Kidney (tissue), 14 donors: ENCODE data around the gene NBDY. TPM values are rescaled to one million over a fixed set of nuclear protein-coding genes. Genes with fewer than 3 reads are reported as not detected.

ENCODE experiments used
- DNase-seq, 5 donors: peaks; one replicate each; pipeline ENCODE4 v3.0.0-alpha.2; 2013 to 2020
- FAIRE-seq: peaks from 2 replicates; lab custom pipeline; 2012; peaks lifted over from hg19 to GRCh38; lab: Jason Lieb, UNC
- H3K27ac ChIP-seq, 2 donors: one replicate each; pipeline ENCODE4 v1.7.0; 2013; ENCODE audit warnings: low read depth in 2 of 2, low read length in 2 of 2, inconsistent platforms in 1 of 2
- H3K27me3 ChIP-seq: one replicate; pipeline ENCODE4 v1.7.1; 2013; ENCODE audit warnings: low read length, inconsistent platforms; ENCODE audit not compliant: control insufficient read depth, insufficient read depth
- H3K36me3 ChIP-seq, 3 donors: one replicate each; pipeline versions ENCODE4 v1.7.0 to v1.7.1; 2013; ENCODE audit warnings: low read length in 3 of 3, control low read depth in 1 of 3, inconsistent platforms in 1 of 3; ENCODE audit not compliant: insufficient read depth in 3 of 3, control insufficient read depth in 2 of 3
- H3K4me1 ChIP-seq, 3 donors: one replicate each; pipeline versions ENCODE4 v1.7.0 to v1.7.1; 2013; ENCODE audit warnings: low read length in 3 of 3, inconsistent platforms in 1 of 3, low read depth in 1 of 3; ENCODE audit not compliant: control insufficient read depth in 2 of 3, insufficient read depth in 2 of 3
- H3K4me3 ChIP-seq, 3 donors: one replicate each; pipeline versions ENCODE4 v1.7.0 to v1.8.1; 2013; ENCODE audit warnings: low read length in 3 of 3, control low read depth in 1 of 3, inconsistent platforms in 1 of 3
- H3K9ac ChIP-seq, 3 donors: one replicate each; pipeline versions ENCODE4 v1.7.0 to v1.7.1; 2013; ENCODE audit warnings: low read length in 3 of 3, control low read depth in 1 of 3, inconsistent platforms in 1 of 3
- H3K9me3 ChIP-seq, 3 donors: one replicate each; pipeline versions ENCODE4 v1.7.0 to v1.7.1; 2013; ENCODE audit warnings: low read length in 3 of 3, control low read depth in 1 of 3, inconsistent platforms in 1 of 3; ENCODE audit not compliant: control insufficient read depth in 2 of 3, insufficient read depth in 1 of 3
- CTCF ChIP-seq: IDR thresholded peaks from 3 replicates; pipeline ENCODE4 v1.5.1; 2012; ENCODE audit warnings: mild to moderate bottlenecking, moderate library complexity, borderline replicate concordance; ENCODE audit not compliant: insufficient read depth; ENCODE audit errors: extremely low read depth
- intact Hi-C: fragments of 100-400 bp; cut with DNase I; formaldehyde crosslinking; loops from one replicate; pipeline ENCODE4 v1.11.1; 2022
- polyA plus RNA-seq: library from polyadenylated mRNA; stranded (reverse); fragments of 350-450 nt; fragmentation: Illumina TruSeq; extraction: RNeasy Lipid Tissue Mini Kit (QIAGEN cat#74804); gene quantifications from one replicate; pipeline ENCODE4 v1.2.3, GENCODE V29; 2014; ENCODE audit warnings: low read depth, low replicate concordance; ENCODE audit not compliant: insufficient read depth
- total RNA-seq: library from RNA; stranded (reverse); fragmentation: NEBNext Ultra II Directional; extraction: Animal tissue kit (Norgen Biotek cat#: 25700); gene quantifications from one replicate; pipeline ENCODE4 v1.2.1, GENCODE V29; 2021
- donor health status: control.
- donor health status: control.
- donor health status: control.
- donor health status: control.
- donor health status: control.
- donor health status: DM: yes; HTN: yes; CAD: no.
- donor health status: Normal renal cell carcinoma (clear cell type).

NBDY gene
- total and polyA plus RNA-seq, 2 donors from 2014 or later, result 50.8 to 88.7 TPM

GRCh38 chrX:56797574-56798338 is 68.7 kb downstream of the NBDY start:
- Histone ChIP-seq H3K4me1 (no peaks in the 10 kb centered on the region), H3K27me3 (no peaks in the 10 kb centered on the region), H3K9me3 (no peaks in the 10 kb centered on the region), H3K27ac (no peak overlapping the region), H3K36me3 (no peaks in the 10 kb centered on the region), H3K4me3 (no peak overlapping the region), H3K9ac (no peak overlapping the region)
- FAIRE-seq (no peak), DNase-seq (peak in 1 of 5 donors; percentile 1)
- TF ChIP-seq CTCF, result no peak
- intact Hi-C loops, result no loop called here

DNA sequence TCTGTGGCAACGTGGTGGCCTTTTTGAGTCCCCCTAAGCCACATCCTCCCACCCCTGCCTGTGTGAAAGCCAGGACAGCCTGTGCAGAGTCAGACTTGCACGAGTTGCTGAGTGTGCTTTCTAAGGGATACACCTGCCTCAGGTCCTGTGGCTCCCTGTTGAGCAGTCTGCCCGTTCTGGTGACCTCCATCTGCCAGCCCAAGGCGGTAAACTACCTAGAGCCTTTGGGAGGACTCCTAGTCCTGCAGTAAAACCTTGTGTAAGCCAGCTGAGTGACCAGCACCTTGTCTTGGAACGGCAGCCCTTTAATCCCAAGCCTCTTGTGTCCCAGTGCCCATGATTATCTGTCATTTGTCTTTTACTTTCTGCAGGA is 69.3 kb downstream of the NBDY start:
- Histone ChIP-seq H3K4me1 (no peaks in the 10 kb centered on the region), H3K4me3 (no peak overlapping the region), H3K27ac (no peak overlapping the region), H3K9me3 (no peaks in the 10 kb centered on the region), H3K9ac (no peak overlapping the region), H3K36me3 (no peaks in the 10 kb centered on the region), H3K27me3 (no peaks in the 10 kb centered on the region)
- no peak for FAIRE-seq
- no peak for TF ChIP-seq CTCF
- intact Hi-C loops, result no loop called here
- peak in 1 of 5 donors; percentile 10 for DNase-seq

GRCh38 chrX:56798866-56799758 is 70.1 kb downstream of the NBDY start:
- Histone ChIP-seq H3K9ac (no peak overlapping the region), H3K27ac (no peak overlapping the region), H3K9me3 (no peaks in the 10 kb centered on the region), H3K4me1 (no peaks in the 10 kb centered on the region), H3K4me3 (peak overlapping the region in 1 of 3 donors; percentile 16), H3K27me3 (no peaks in the 10 kb centered on the region), H3K36me3 (no peaks in the 10 kb centered on the region)
- intact Hi-C loops, result no loop called here
- DNase-seq (peak in 3 of 5 donors; percentile 16 to 94 (median 86)), FAIRE-seq (no peak)
- TF ChIP-seq CTCF, result no peak
